Measurements from ENCODE around the gene CDC23.

GRCh38 chr5:138223532-138223931 lies 10.4 kb upstream of the CDC23 start:
- TF ChIP-seq POLR2AphosphoS5 (IDR thresholded peaks at IDR 0.05; ENCODE audit: low read depth, low read length) (no peak), TAF1 (IDR thresholded peaks at IDR 0.05; ENCODE audit: borderline replicate concordance, insufficient read depth, low read length) (no peak), SIN3A (IDR thresholded peaks at IDR 0.05; ENCODE audit: borderline replicate concordance, insufficient read depth, low read length) (no peak)
- TF ChIP-seq, protein P1, sequence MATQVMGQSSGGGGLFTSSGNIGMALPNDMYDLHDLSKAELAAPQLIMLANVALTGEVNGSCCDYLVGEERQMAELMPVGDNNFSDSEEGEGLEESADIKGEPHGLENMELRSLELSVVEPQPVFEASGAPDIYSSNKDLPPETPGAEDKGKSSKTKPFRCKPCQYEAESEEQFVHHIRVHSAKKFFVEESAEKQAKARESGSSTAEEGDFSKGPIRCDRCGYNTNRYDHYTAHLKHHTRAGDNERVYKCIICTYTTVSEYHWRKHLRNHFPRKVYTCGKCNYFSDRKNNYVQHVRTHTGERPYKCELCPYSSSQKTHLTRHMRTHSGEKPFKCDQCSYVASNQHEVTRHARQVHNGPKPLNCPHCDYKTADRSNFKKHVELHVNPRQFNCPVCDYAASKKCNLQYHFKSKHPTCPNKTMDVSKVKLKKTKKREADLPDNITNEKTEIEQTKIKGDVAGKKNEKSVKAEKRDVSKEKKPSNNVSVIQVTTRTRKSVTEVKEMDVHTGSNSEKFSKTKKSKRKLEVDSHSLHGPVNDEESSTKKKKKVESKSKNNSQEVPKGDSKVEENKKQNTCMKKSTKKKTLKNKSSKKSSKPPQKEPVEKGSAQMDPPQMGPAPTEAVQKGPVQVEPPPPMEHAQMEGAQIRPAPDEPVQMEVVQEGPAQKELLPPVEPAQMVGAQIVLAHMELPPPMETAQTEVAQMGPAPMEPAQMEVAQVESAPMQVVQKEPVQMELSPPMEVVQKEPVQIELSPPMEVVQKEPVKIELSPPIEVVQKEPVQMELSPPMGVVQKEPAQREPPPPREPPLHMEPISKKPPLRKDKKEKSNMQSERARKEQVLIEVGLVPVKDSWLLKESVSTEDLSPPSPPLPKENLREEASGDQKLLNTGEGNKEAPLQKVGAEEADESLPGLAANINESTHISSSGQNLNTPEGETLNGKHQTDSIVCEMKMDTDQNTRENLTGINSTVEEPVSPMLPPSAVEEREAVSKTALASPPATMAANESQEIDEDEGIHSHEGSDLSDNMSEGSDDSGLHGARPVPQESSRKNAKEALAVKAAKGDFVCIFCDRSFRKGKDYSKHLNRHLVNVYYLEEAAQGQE (IDR thresholded peaks at IDR 0.05; ENCODE audit: insufficient read depth in 1 of 2, low read depth in 2 of 2, low read length in 2 of 2): no peak
